Measurements from ENCODE around the gene APBA1.
"Not testable (repeated sequence)": the region's sequence is repeated elsewhere in the genome, so short reads cannot be mapped to it uniquely, and the experiment has no call there.

The APBA1 gene

GRCh38 chr9:69433968-69434367 lies 238.2 kb downstream of the APBA1 start:
- DNase-seq: no peak

DNA sequence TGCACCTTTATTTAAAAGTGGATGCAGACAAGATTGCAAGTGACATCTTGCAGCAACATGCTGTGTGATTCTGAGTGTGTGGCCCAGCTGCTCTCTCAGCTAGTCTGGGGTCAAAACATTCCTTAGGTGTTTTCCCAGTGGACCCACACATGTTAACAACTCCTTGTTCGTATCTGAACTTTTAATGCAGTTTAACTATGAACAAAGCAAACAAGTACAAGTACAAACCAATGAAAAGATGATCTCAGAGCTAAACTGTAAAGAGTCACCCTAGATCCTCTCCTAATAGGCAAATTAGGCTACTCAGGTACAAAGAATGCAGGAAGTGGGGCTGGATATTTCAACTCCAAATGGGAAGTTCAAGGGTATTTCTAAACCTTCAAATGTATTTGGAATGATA lies 238.8 kb downstream of the APBA1 start:
- DNase-seq: no peak

- DNase-seq: no peak
Measured at GRCh38 chr9:69432623-69433022, 239.5 kb downstream of the APBA1 start.

GRCh38 chr9:69431777-69432176 lies 240.4 kb downstream of the APBA1 start:
- DNase-seq: no peak

DNA sequence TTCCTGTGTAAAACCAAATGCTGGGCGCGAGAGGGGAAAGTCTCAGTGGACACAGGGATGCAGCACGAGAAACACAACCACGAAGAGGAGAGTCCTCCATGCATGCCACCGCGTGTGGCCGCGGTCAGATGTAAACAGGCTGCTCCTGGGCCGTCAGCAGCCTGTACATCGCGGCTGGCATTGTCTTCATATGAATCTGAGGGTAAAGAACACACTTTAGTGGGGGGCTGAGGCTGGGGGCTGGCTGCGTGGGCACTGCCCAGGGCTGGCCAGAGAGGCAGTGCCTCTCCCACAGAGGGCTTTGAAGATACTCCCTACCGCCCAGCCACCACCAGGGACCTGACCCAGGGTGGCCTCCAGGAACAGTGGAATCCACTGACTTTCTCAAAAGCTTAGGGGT lies 241.0 kb downstream of the APBA1 start:
- no peak for DNase-seq

DNA sequence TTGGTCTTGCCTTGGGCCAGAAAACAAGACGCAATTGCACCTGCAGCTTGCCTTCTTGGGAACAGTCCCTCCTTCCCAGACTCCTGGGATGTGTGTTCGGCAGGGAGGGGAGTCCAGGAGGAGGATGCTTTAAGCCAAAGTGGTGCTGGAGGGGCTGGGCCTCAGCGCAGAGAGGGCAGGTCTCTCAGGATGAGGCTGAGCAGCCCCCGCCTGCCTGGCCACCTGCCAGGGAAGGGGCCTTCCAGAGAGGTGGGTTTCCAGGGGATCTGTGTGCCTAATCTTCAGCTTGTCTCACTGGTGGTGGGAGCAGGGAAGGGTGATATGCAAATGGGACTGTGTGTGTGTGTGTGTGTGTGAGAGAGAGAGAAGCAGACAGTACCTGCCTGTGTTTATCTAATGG lies 242.0 kb downstream of the APBA1 start:
- no peak for DNase-seq

GRCh38 chr9:69429281-69429680 lies 242.9 kb downstream of the APBA1 start:
- no peak for DNase-seq

DNA sequence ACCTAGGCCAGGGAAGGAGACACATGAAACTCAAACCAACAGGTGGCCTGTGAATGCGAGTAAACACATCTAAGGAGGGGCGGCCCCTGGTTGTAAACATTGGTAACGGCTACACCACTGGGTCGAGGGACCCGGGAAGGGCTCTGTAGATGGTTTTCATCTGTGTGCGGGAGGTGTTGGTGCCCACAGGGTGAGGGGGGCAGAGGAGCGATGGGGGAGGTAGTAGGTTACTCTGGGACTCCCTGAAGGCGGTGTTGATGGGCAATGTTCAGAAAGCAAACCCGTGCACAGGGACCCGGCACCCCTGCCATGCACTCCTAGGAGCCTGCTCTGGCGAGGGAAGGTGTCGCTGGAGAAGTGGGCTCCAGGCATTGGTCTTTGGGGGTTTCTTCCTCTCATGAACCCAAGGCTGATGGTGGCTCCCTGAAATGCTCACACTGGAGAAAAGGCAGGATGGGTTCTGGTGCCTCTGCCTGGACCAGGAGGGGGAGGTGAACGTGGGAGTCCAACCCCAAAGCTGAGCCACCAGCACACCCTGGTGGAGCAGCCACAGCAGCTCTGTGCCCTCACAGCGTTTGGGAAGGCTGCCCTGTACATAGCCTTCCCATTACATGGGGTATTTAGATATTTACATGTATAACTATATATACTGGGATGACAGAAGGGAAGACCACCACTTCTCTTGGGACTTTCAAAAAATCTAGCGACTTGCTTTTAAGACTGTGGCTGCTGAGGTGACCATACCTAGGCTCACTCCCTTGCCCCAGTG lies 244.0 kb downstream of the APBA1 start:
- no peak for DNase-seq

- no peak for DNase-seq
Measured at GRCh38 chr9:69427286-69427685, 244.9 kb downstream of the APBA1 start.

GRCh38 chr9:69425136-69425801 lies 246.9 kb downstream of the APBA1 start:
- DNase-seq: no peak

DNA sequence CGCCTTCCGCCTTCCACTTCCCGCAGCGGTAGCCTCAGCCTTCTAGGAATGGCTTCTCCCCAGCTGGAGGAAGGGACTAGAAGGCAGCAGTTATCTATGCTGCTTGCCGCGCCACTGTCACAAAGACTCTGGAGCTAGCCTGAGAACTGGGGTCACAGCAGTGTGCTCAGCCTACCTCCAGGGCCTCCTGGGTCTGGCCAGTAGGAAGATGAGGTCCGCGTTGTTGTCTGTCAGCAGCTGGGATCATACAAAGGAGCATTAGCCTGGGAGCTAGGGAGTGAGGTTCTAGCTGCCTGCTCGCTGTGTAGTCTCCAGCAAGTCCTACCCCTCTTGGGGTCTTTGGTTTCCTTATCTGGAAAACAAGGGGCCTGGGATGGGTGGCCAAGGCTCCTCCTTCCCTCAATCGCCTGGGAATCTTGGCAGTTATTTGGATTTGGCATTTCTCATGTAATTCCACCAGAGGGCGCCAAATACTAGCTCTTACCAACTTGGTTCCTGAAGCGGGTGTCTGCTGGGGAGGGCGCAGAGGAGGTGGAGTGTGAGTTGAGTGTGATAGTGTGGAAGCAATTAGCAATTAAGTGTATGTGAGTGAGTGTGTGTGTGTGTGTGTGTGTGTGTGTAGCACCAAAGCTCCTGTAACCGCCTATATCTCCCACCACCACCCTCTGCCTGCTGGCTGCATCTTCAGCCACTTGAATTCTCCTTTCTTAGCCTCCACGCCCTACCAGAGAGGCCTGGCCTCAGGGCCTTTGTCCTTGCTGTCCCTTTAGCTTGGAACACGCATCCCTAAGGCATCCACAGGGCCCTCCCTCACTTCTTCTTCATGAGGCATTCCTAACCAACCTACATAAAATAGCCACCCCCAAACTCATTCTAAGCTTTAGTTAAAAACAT lies 250.0 kb downstream of the APBA1 start:
- peak; percentile 12 to 66 for DNase-seq

- no peak for DNase-seq
Measured at GRCh38 chr9:69420611-69421270, 251.4 kb downstream of the APBA1 start.

DNA sequence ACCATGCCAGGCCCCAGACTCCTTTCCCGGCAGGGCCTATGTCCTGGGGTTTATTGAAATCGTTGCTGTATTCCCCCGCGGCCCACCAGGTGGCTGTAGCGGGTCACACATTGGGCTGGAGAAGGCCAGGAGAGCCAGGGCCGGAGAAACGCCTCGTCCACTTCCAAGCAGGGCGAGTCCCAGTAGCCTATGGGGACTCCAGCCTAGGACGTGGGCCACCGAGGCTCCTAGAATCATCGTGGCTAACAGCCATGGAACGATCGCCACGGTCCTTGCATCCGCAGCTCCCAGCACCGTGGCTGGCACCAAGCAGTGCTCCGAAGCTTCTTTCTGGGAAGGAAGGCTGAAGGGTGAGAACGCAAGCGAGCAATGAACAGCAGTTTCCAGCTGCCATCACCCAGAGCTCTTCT lies 259.4 kb downstream of the APBA1 start:
- DNase-seq: peak in 1 of 2 experiments; percentile 15

GRCh38 chr9:69411931-69412740 lies 260.0 kb downstream of the APBA1 start:
- no peak for DNase-seq

DNA sequence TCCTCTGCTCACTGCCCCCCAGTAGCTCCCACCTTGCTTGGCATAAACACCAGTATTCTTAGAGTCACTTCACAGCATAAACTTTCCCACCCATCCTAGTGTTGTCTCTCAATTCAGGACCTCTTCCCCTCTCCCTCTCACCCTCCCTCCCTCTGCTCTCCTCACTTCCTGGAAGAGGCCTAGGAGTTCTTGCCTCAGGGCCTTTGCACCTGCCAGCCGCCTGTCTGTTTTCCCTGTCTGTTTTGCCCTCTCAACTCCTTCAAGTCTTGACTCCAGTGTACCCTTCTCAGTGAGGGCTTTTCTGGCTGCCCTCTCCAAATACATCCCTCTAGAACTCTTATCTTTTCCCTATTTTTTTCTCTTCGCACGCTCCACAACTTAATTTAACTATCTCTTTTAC lies 260.9 kb downstream of the APBA1 start:
- DNase-seq: no peak

- not testable (repeated sequence) for DNase-seq
Measured at GRCh38 chr9:69409936-69410335, 262.2 kb downstream of the APBA1 start.

- no peak for DNase-seq
Measured at GRCh38 chr9:69400470-69400869, 271.7 kb downstream of the APBA1 start.

- peak; percentile 1 to 50 for DNase-seq
Measured at GRCh38 chr9:69397384-69398214, 274.6 kb downstream of the APBA1 start.

DNA sequence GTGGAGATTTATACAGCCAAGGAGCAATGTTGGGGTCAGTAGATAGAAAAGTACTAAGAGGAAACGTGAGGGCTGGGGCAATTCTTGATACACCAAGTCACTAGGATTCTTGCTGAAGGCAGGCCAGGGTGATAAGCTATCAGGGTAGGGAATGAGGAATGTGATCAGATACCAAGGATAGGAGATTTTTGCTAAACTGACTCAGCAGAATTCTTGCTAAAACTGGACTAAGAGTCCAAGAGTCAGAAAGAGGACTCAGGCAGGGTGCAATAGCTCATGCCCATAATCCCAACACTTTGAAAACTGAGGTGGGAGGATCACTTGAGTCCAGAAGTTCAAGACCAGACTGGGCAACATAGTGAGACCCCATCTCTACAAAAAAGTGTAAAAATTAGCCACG lies 275.4 kb downstream of the APBA1 start:
- DNase-seq: no peak

- no peak for DNase-seq
Measured at GRCh38 chr9:69395718-69396117, 276.5 kb downstream of the APBA1 start.

DNA sequence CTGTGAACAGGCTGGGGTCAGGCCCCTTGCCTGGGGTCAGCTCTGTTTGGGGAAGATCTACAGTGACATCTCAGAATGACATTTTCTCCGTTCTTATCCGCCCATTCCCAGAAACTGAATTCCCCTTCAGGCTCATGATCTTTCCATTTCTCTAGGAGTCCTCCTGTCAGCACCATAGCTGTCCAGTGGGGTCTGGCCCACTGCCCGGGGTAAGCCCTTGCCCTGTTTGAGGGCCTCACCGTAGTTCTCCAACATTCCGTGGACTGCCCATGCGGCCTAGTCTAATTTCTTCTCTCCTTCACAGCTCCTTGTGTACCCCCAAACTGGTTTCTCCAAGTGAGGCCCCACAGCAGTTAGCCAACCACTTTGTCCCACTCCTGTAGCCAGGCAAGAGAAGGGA lies 278.7 kb downstream of the APBA1 start:
- no peak for DNase-seq
